ENCODE measurements around the gene NDUFA9. TPM values are rescaled to one million over a fixed set of nuclear protein-coding genes. Genes with fewer than 3 reads are reported as not detected.

NDUFA9 gene
- total and polyA plus RNA-seq, 2 of the 13 experiments (the other 11 are each of a cell fraction or from before 2014, with no cell fraction given) = 68.0 to 150 TPM

DNA sequence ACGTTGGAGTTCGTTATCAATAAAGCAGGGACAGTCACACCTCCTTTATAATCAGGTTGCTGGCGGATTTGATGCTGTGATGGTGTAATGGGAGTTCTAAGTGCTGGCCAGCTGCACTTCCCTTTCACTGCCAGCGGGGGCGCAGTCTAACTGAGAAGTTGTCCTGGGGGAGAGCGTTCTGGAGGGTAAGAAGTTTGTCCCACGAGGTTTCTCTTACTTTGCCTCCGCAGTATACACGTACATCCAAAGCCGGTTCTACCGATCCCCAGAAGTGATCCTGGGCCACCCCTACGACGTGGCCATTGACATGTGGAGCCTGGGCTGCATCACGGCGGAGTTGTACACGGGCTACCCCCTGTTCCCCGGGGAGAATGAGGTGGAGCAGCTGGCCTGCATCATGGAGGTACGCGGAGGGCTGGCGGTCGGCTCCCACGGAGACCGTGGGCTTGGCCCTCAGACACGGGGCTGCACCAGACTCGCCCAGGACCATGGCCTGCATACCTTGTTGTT, 44.2 kb upstream of the NDUFA9 start (continued):
- TF ChIP-seq SOX13 (IDR thresholded peaks at IDR 0.05) (no peak), SOX13 (CRISPR knock-in tag; conservative IDR thresholded peaks at IDR 0.05 in 1 of 2, IDR thresholded peaks at IDR 0.05 in 1 of 2) (0 out of 4 replicates have a peak, but pooled peaks of 1 of the 2 experiments have one; percentile 14), ZMYM4 (CRISPR knock-in tag; IDR thresholded peaks at IDR 0.05) (peak; percentile 83), ZIK1 (CRISPR knock-in tag; IDR thresholded peaks at IDR 0.05; ENCODE audit: borderline replicate concordance, low read depth) (no peak), ZNF225 (CRISPR knock-in tag; IDR thresholded peaks at IDR 0.05) (0 out of 2 replicates have a peak, but pooled peaks have one; percentile 39), ZNF274 (CRISPR knock-in tag; IDR thresholded peaks at IDR 0.05) (0 out of 2 replicates have a peak, but pooled peaks have one; percentile 67), ZNF510 (CRISPR knock-in tag; IDR thresholded peaks at IDR 0.05; ENCODE audit: low read depth) (no peak), MED8 (CRISPR knock-in tag; IDR thresholded peaks at IDR 0.05; ENCODE audit: insufficient replicate concordance) (no peak), ARID2 (CRISPR knock-in tag; IDR thresholded peaks at IDR 0.05; ENCODE audit: borderline replicate concordance) (no peak), ZNF44 (CRISPR knock-in tag; IDR thresholded peaks at IDR 0.05) (no peak), ZNF570 (CRISPR knock-in tag; IDR thresholded peaks at IDR 0.05; ENCODE audit: borderline replicate concordance) (no peak), ZKSCAN1 (IDR thresholded peaks at IDR 0.05; ENCODE audit: low read length) (no peak), MTF2 (CRISPR knock-in tag; IDR thresholded peaks at IDR 0.05; ENCODE audit: borderline replicate concordance) (no peak), SOX6 (IDR thresholded peaks at IDR 0.05) (no peak), SOX6 (CRISPR knock-in tag; IDR thresholded peaks at IDR 0.05) (peak; percentile 34; the same call in 1 of the 2 replicates), POLR2A (IDR thresholded peaks at IDR 0.05; ENCODE audit: insufficient read depth in 1 of 2, low read depth in 2 of 2, low read length in 2 of 2) (peak; percentile 44 to 67; a peak in 3 of 4 replicates), ZNF382 (CRISPR knock-in tag; IDR thresholded peaks at IDR 0.05; ENCODE audit: borderline replicate concordance) (no peak), REL (CRISPR knock-in tag; conservative IDR thresholded peaks at IDR 0.05) (no peak), TAF1 (CRISPR knock-in tag; IDR thresholded peaks at IDR 0.05) (peak; percentile 40; the same call in 1 of the 2 replicates), ZFY (CRISPR knock-in tag; IDR thresholded peaks at IDR 0.05) (peak; percentile 87), MYC (CRISPR knock-in tag; IDR thresholded peaks at IDR 0.05; ENCODE audit: borderline replicate concordance) (peak; percentile 83), TP53 (CRISPR knock-in tag; conservative IDR thresholded peaks at IDR 0.05) (no peak), POLR2G (IDR thresholded peaks at IDR 0.05; ENCODE audit: low read depth, low read length) (peak; percentile 69), NRL (CRISPR knock-in tag; IDR thresholded peaks at IDR 0.05; ENCODE audit: borderline replicate concordance) (peak; percentile 56; the same call in 1 of the 2 replicates), ZNF891 (CRISPR knock-in tag; IDR thresholded peaks at IDR 0.05) (peak; percentile 59; the same call in 1 of the 2 replicates), FLYWCH1 (CRISPR knock-in tag; IDR thresholded peaks at IDR 0.05) (no peak), NFYC (CRISPR knock-in tag; IDR thresholded peaks at IDR 0.05) (no peak), GATAD1 (CRISPR knock-in tag; IDR thresholded peaks at IDR 0.05) (peak; percentile 69), ZBTB42 (CRISPR knock-in tag; IDR thresholded peaks at IDR 0.05) (0 out of 2 replicates have a peak, but pooled peaks have one; percentile 54)
- TF ChIP-seq, protein P1, sequence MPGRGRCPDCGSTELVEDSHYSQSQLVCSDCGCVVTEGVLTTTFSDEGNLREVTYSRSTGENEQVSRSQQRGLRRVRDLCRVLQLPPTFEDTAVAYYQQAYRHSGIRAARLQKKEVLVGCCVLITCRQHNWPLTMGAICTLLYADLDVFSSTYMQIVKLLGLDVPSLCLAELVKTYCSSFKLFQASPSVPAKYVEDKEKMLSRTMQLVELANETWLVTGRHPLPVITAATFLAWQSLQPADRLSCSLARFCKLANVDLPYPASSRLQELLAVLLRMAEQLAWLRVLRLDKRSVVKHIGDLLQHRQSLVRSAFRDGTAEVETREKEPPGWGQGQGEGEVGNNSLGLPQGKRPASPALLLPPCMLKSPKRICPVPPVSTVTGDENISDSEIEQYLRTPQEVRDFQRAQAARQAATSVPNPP (CRISPR knock-in tag; IDR thresholded peaks at IDR 0.05) = no peak
- TF ChIP-seq, protein P2, sequence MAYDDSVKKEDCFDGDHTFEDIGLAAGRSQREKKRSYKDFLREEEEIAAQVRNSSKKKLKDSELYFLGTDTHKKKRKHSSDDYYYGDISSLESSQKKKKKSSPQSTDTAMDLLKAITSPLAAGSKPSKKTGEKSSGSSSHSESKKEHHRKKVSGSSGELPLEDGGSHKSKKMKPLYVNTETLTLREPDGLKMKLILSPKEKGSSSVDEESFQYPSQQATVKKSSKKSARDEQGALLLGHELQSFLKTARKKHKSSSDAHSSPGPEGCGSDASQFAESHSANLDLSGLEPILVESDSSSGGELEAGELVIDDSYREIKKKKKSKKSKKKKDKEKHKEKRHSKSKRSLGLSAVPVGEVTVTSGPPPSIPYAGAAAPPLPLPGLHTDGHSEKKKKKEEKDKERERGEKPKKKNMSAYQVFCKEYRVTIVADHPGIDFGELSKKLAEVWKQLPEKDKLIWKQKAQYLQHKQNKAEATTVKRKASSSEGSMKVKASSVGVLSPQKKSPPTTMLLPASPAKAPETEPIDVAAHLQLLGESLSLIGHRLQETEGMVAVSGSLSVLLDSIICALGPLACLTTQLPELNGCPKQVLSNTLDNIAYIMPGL (CRISPR knock-in tag; IDR thresholded peaks at IDR 0.05; ENCODE audit: borderline replicate concordance in 1 of 2, low read depth in 1 of 2) = peak; percentile 89 to 94
